ENCODE data around the gene CERS3.

The CERS3 gene

DNA sequence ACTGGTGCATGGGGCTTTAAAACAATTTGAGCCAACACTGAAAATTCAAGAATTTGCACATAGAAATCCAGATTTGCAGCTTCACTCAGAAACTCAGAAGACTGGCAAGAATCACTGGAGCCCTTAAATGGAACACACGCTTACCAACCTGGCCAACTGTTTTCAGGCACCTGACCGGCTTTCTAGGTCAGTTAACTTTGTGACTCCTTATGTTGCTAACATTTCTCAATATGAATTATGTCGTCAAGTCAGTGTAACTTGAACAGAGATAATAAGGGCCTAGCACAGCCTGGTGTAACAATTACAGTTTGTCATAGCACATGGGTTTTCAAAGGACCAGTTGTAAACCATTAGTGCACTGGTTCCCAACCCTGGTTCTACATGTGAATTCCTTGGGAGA, 6.8 kb downstream of the CERS3 start:
- no peak for DNase-seq (ENCODE audit: low spot score)
- no peak for TF ChIP-seq CTCF (IDR thresholded peaks at IDR 0.05; ENCODE audit: borderline replicate concordance, control extremely low read depth, extremely low read depth, insufficient read depth, missing control alignments)
- in situ Hi-C loops (cut with MboI; ENCODE audit: low sequenced_read_pairs, unreplicated experiment), result no loop called here

DNA sequence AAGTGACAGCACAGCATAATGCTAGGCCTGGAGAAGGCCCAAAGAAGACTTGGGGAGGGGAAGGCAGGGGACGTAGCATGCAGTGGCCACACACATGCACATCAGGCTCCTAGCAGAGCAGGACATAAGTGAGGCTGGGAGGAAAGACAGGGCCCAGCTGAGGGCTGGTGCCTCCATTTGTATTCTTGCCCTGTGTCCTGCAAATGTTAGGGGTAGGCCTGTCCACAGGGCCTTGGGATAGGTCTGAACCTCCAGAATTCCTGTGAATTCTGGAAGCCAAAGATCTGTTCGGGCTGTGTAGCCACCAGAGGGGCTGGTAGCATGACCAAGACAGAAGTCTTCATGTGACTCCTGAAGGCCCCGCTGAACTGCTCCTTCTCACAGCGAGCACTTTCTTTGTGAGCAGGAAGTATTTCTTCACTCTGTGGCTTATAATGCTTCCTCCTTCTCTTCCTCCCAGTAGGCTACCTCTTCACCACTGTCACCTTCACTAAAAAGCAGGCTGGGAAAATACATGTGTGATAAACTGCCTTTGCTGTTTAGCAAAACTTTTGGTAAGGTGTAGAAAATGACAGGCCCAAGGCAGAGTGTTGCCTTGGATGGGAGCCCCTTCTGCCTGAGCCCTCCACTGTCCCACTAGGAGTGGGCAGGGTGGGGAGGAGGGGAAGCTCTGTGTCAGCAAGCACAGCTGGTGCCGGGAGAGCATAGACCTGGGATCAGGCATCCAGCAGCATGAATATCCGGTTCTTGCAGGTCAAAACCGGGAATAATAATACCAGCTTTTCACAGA, 8.4 kb downstream of the CERS3 start:
- DNase-seq (ENCODE audit: low spot score), result no peak
- in situ Hi-C loops (cut with MboI; ENCODE audit: low sequenced_read_pairs, unreplicated experiment), result no loop called here
- TF ChIP-seq CTCF (IDR thresholded peaks at IDR 0.05; ENCODE audit: borderline replicate concordance, control extremely low read depth, extremely low read depth, insufficient read depth, missing control alignments), result no peak

DNA sequence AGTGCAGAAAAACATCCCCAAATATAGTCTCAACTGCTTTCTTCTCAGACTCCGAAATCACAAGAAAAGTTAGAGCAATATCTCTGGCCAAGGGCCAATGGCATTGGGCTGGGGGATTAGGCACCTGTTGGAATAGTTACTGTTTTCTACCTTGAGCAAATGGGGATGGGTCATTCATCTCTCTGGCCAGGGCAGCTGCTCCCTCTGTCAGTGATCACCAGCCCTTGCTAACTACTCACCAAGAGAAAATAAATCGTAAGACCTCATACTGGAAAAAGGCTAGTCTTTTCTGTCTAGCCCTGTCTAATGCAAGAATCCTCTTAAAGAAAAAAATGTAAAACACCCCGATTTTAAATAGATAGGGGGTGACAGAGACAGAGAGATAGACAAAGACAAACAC, 10.9 kb downstream of the CERS3 start:
- DNase-seq (ENCODE audit: low spot score), result no peak
- in situ Hi-C loops (cut with MboI; ENCODE audit: low sequenced_read_pairs, unreplicated experiment), result no loop called here
- TF ChIP-seq CTCF (IDR thresholded peaks at IDR 0.05; ENCODE audit: borderline replicate concordance, control extremely low read depth, extremely low read depth, insufficient read depth, missing control alignments), result no peak

DNA sequence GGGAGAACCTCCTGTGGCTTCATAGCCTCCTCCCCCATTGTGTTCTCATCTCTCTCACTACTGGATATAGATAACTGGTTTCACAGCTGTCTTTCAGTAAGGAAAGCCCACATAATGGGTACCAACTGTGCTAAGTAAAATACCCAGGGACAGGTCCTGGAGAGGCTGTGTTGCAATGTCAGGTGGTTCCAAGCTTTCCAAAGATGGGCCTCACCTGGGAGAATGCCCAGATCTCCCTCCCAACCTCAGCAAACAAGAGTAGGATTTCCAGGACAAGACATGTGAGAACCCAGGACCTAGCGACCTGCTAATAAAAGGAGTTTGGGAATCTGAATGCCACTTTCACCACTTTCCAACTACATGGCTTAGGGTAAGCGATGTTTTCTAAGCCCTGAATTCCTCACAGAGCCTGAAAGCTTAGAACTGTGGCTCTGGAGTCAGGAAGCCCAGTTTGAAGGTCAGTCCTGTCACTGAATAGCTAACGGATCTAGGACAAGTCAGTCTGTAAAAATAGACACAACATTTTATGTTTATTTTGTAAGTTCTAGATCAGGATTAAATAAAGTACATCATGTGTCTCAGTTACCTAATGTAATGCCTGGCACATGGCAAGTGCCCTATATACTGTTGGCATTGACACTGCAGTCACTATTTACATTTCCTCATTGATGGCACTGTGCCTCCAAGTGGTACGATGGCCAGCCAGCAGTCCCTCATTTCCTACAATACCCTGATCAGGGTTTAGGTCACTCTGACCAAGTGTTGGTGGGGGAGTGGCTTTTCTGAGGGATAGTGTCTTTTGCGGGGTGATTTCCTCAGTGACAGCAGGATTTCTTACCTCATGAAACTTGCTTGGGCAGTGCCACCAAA, 11.9 kb downstream of the CERS3 start:
- in situ Hi-C loops (cut with MboI; ENCODE audit: low sequenced_read_pairs, unreplicated experiment), result no loop called here
- TF ChIP-seq CTCF (IDR thresholded peaks at IDR 0.05; ENCODE audit: borderline replicate concordance, control extremely low read depth, extremely low read depth, insufficient read depth, missing control alignments), result no peak
- no peak for DNase-seq (ENCODE audit: low spot score)

GRCh38 chr15:100515758-100516157, 13.0 kb downstream of the CERS3 start:
- DNase-seq (ENCODE audit: low spot score), result no peak
- in situ Hi-C loops (cut with MboI; ENCODE audit: low sequenced_read_pairs, unreplicated experiment), result no loop called here
- no peak for TF ChIP-seq CTCF (IDR thresholded peaks at IDR 0.05; ENCODE audit: borderline replicate concordance, control extremely low read depth, extremely low read depth, insufficient read depth, missing control alignments)

DNA sequence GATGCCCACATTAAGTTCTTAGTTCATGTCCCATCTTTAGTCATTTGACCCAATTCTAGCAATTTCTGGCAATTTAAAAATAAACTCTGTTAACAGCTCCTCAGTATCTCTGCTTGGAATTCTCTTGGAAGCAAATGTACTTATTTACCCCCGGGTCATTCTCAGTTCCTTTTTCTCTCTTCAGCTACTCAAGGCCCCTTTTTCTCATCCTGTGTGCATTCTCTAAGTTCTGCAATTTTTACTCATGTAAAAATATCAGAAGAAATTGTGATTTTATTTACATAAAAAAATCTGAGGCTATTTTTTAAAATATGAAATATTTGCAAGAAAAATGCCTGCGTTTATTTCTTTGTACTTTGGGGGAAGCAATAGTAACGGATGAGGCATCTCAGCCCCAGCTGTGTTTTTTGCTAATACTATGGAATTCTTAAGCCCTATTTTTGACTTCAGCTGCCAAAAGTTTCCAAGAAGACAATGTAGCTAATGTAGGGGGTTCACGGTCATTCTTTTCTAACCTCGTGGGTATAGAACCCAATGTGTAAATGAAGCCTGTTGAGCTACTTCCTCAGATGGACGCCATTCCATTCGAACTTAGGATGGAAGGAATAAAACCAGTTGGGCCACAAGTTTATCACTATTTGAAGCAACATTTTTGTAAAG, 20.0 kb downstream of the CERS3 start:
- in situ Hi-C loops (cut with MboI; ENCODE audit: low sequenced_read_pairs, unreplicated experiment), result no loop called here
- no peak for TF ChIP-seq CTCF (IDR thresholded peaks at IDR 0.05; ENCODE audit: borderline replicate concordance, control extremely low read depth, extremely low read depth, insufficient read depth, missing control alignments)
- DNase-seq (ENCODE audit: low spot score), result no peak

Measured in GM13976 (cell line).